ENCODE data around the gene IL11RA. TPM values are rescaled to one million over a fixed set of nuclear protein-coding genes. Genes with fewer than 3 reads are reported as not detected.

IL11RA gene
- total RNA-seq, 1 donor from 2014 or later = 33.8 TPM

DNA sequence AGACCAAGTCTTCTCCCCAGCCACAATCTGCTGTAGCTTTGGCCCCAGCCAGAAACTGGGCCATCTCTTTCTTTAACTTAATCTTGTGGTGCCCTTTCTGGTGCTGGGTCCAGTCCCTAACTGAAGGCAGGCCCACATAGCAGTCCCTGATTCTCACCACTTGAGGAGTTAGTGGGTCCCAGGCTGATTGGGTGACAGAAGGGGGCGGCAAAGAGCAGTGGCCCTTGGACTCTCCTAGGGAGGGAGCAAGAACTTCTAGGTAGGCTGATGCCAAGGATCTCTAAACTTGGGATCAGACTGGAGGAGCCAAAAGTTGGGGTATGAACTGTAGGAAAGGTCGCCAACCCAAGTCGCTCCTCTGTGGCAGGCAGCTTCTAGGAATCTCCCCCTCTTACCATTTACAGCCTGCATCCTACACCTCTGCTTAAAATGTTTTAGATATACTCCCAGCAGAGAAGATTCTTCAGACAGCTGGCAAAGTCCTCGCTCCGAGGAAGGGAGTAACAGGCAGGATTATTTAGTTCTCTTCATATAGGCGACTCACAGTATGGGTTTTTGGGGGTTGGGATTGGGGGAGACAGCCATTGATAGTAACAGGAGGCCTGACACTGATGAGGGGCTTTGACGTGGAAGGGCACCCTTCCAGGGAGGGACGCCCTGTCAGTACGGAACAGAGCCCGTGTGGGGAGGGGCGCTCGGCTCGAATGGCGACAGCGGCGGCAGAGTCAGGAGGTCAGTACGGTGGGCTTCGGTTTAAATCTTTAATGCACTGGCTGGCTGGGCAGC, 12.5 kb downstream of the IL11RA start:
- peak overlapping the region; percentile 77 for H3K27ac Mint-ChIP-seq
- peak; percentile 70 for DNase-seq (ENCODE audit: low spot score)
- peaks cover 32% of the 10 kb centered on the region for H3K36me3 Mint-ChIP-seq (ENCODE audit: low read depth)
- intact Hi-C loops (cut with micrococcal nuclease) = loop anchor here (1.0 to 2.0 kb wide), 3 partner anchors 18 to 38 kb away; partner anchors contain the start of gene GALT
- H3K4me3 Mint-ChIP-seq (ENCODE audit: low read depth) = peak overlapping the region; percentile 85
- H3K4me1 Mint-ChIP-seq (ENCODE audit: low read depth) = peaks cover 34% of the 10 kb centered on the region
- peaks cover 5% of the 10 kb centered on the region for H3K9me3 Mint-ChIP-seq
- no peaks in the 10 kb centered on the region for H3K27me3 Mint-ChIP-seq (ENCODE audit: low read depth)

- Mint-ChIP-seq H3K27ac (peak overlapping the region; percentile 77), H3K36me3 (ENCODE audit: low read depth) (peaks cover 37% of the 10 kb centered on the region), H3K4me3 (ENCODE audit: low read depth) (peak overlapping the region; percentile 85), H3K27me3 (ENCODE audit: low read depth) (no peaks in the 10 kb centered on the region), H3K4me1 (ENCODE audit: low read depth) (peaks cover 34% of the 10 kb centered on the region), H3K9me3 (peaks cover 9% of the 10 kb centered on the region)
- intact Hi-C loops (cut with micrococcal nuclease) = loop anchor here (2.0 kb wide), 2 partner anchors 18 to 26 kb away; partner anchors contain the start of gene GALT
- DNase-seq (ENCODE audit: low spot score) = no peak
These were observed 13.0 kb downstream of the IL11RA start for GRCh38 chr9:34665067-34665380.

DNA sequence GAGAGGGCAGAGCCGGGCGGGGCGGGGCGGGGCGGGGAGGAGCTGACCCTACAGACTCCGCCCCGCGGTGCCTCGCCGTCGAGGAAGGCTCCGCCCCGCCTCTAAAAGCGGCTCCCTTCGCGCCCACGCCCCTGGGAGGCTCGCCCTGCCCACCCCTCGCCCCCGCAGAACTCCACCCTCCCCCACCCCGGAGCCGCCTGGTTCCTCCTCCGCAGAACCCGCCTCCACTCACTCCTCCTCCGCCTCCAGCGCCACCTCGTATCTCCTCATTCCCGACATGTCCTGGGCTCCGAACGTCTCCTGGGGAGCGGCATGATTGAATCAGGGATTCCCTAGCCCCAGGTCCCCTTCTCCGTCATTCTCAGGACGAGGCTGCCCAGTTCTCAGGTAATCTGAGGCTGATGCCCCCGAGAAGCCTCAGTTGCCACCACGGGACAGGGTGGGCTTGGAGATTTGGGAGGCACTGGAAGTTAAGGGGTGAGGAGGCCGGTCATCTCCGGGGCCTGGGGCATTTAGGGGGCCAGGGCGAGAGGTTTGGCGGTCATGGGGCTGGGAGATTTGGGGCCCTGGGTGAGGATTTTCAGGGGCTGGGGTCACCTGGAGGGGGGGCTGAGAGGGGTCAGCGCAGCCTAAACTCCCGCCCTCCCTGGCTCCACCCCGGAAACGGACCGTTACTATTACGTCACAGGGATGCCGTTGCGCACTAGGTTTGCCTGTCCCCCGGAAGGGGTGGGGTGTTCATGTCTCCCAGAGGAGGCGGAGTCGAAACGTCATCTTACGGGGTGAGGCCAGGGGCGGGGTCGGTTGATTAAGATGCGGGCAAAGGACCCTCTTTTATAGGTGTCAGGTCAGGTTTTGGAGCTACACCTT, 13.6 kb downstream of the IL11RA start:
- H3K27ac Mint-ChIP-seq = peak overlapping the region; percentile 82
- peaks cover 9% of the 10 kb centered on the region for H3K9me3 Mint-ChIP-seq
- H3K36me3 Mint-ChIP-seq (ENCODE audit: low read depth) = peaks cover 34% of the 10 kb centered on the region
- H3K4me3 Mint-ChIP-seq (ENCODE audit: low read depth) = peak overlapping the region; percentile 85
- intact Hi-C loops (cut with micrococcal nuclease) = loop anchor here (2.0 kb wide), 2 partner anchors 19 to 27 kb away; partner anchors contain the start of gene GALT
- H3K4me1 Mint-ChIP-seq (ENCODE audit: low read depth) = peaks cover 34% of the 10 kb centered on the region
- no peaks in the 10 kb centered on the region for H3K27me3 Mint-ChIP-seq (ENCODE audit: low read depth)
- DNase-seq (ENCODE audit: low spot score) = peak; percentile 83

GRCh38 chr9:34669809-34670562, 18.0 kb downstream of the IL11RA start:
- no peaks in the 10 kb centered on the region for H3K27me3 Mint-ChIP-seq (ENCODE audit: low read depth)
- H3K4me1 Mint-ChIP-seq (ENCODE audit: low read depth) = peaks cover 4% of the 10 kb centered on the region

DNA sequence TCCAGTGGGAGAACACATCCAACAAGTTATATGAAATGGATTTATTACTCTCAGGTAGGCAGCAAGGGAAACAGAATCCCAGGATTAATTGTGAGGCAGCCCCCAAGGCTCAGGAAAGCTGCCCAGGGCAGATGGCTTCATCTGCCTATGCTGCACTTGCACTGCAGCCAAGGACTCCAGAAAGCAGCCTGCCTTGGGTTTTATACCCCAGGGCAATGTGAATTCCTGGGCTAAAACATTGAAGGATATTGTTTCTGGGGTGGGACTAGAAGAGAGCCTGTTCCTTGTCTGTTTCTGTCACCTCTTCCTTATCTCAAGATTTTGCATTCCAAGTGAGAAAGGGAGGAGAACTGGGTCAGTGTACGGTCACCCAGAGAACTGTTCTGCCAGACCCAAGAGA, 19.3 kb downstream of the IL11RA start:
- Mint-ChIP-seq H3K27ac (no peak overlapping the region), H3K9me3 (peaks cover 9% of the 10 kb centered on the region), H3K4me1 (ENCODE audit: low read depth) (no peaks in the 10 kb centered on the region)

More at GRCh38 chr9:34669809-34670562, 18.0 kb downstream of the IL11RA start:
- Mint-ChIP-seq H3K27ac (no peak overlapping the region), H3K9me3 (peaks cover 9% of the 10 kb centered on the region), H3K36me3 (ENCODE audit: low read depth) (peaks cover 19% of the 10 kb centered on the region), H3K4me3 (ENCODE audit: low read depth) (no peak overlapping the region)
- intact Hi-C loops (cut with micrococcal nuclease) = no loop called here
- no peak for DNase-seq (ENCODE audit: low spot score)

DNA sequence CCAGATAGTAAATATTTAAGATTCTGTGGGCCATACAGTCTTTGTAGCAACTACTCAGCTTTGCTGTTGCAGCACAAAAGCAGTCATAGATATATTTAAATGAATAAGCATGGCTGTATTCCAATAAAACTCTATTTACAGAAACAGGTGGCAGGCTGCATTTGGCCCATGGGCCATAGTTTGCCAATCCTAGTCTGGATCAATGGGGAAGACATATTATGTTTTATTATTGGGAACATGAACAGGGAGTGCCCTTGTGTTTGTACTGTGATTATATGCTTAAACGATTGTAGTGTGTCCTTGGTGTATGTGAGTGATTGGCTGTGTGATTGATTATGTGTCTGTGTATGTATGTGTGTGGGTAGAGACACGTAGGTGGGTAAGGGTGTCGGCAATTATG, 22.5 kb downstream of the IL11RA start:
- H3K4me3 Mint-ChIP-seq (ENCODE audit: low read depth) = no peak overlapping the region
- H3K9me3 Mint-ChIP-seq = peaks cover 5% of the 10 kb centered on the region
- H3K4me1 Mint-ChIP-seq (ENCODE audit: low read depth) = no peaks in the 10 kb centered on the region
- intact Hi-C loops (cut with micrococcal nuclease) = no loop called here
- no peak for DNase-seq (ENCODE audit: low spot score)
- no peaks in the 10 kb centered on the region for H3K27me3 Mint-ChIP-seq (ENCODE audit: low read depth)
- no peak overlapping the region for H3K27ac Mint-ChIP-seq
- peaks cover 5% of the 10 kb centered on the region for H3K36me3 Mint-ChIP-seq (ENCODE audit: low read depth)

More for the DNA sequence above, 19.3 kb downstream of the IL11RA start:
- Mint-ChIP-seq H3K4me3 (ENCODE audit: low read depth) (no peak overlapping the region), H3K36me3 (ENCODE audit: low read depth) (peaks cover 19% of the 10 kb centered on the region), H3K27me3 (ENCODE audit: low read depth) (no peaks in the 10 kb centered on the region)
- intact Hi-C loops (cut with micrococcal nuclease) = no loop called here
- no peak for DNase-seq (ENCODE audit: low spot score)

DNA sequence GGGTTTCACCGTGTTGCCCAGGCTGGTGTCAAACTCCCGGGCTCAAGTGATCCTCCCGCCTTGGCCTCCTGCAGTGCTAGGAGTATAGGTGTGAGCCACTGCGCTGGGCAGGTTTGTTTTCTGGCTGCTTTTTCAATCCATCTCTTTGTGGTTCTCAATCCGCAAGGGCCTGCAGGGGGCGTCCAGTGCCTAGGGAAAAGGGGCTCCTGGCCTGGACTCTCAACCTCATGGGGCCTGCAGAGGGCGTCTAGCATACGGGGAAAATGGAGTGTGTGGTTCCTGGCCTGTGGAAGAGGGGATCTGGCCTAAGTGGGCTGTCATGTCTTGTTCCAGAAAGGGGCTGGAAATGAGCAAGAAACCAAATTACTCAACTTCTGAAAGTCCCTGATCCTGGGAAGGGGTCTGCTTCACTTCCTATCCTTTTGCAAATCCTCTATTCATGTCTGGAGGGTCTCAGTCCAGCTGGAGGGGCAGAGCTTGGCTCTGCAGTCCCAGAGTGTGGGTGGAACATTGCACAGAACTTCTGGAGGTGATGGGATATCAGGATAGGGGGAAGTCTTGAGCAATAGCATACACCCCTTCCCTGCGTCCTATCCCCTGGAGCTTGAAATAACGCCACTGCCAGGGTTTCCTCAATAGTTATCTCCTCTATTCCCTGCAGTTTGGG, 23.2 kb downstream of the IL11RA start:
- no peaks in the 10 kb centered on the region for H3K36me3 Mint-ChIP-seq (ENCODE audit: low read depth)
- H3K4me1 Mint-ChIP-seq (ENCODE audit: low read depth) = no peaks in the 10 kb centered on the region
- intact Hi-C loops (cut with micrococcal nuclease) = no loop called here
- no peak overlapping the region for H3K27ac Mint-ChIP-seq
- no peaks in the 10 kb centered on the region for H3K9me3 Mint-ChIP-seq
- no peaks in the 10 kb centered on the region for H3K27me3 Mint-ChIP-seq (ENCODE audit: low read depth)
- no peak overlapping the region for H3K4me3 Mint-ChIP-seq (ENCODE audit: low read depth)
- DNase-seq (ENCODE audit: low spot score) = peak; percentile 31

- H3K36me3 Mint-ChIP-seq (ENCODE audit: low read depth) = no peaks in the 10 kb centered on the region
- intact Hi-C loops (cut with micrococcal nuclease) = no loop called here
- H3K27me3 Mint-ChIP-seq (ENCODE audit: low read depth) = no peaks in the 10 kb centered on the region
- no peak for DNase-seq (ENCODE audit: low spot score)
- no peaks in the 10 kb centered on the region for H3K4me1 Mint-ChIP-seq (ENCODE audit: low read depth)
- no peak overlapping the region for H3K4me3 Mint-ChIP-seq (ENCODE audit: low read depth)
- H3K9me3 Mint-ChIP-seq = no peaks in the 10 kb centered on the region
- no peak overlapping the region for H3K27ac Mint-ChIP-seq
These were observed 23.9 kb downstream of the IL11RA start for GRCh38 chr9:34675869-34676268.

- DNase-seq (ENCODE audit: low spot score) = no peak
- intact Hi-C loops (cut with micrococcal nuclease) = no loop called here
- Mint-ChIP-seq H3K4me1 (ENCODE audit: low read depth) (peaks cover 2% of the 10 kb centered on the region), H3K4me3 (ENCODE audit: low read depth) (no peak overlapping the region), H3K27me3 (ENCODE audit: low read depth) (no peaks in the 10 kb centered on the region), H3K27ac (no peak overlapping the region), H3K36me3 (ENCODE audit: low read depth) (peaks cover 4% of the 10 kb centered on the region), H3K9me3 (no peaks in the 10 kb centered on the region)
These were observed 32.2 kb downstream of the IL11RA start for GRCh38 chr9:34684145-34684544.

DNA sequence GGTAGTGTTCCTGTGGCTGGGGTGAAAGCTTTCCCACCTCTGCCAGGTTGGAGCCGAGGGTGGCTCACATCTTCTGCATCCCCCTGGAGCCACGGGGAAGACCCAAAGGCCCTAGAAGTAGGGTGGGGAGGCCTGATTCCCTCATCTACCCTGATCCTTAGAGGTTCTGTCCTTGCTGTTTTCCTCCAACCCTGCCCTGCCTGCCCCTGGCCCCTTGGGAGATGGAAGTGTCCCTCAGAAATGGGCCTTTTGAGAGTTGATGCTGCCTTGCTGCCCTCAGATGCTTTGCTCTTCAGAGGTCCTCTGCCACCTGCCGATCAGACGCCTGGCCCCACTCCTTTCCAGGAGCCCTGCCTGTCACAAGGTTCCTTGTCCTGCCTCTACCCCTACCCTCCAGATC, 32.8 kb downstream of the IL11RA start:
- H3K9me3 Mint-ChIP-seq = no peaks in the 10 kb centered on the region
- DNase-seq (ENCODE audit: low spot score) = no peak
- H3K27ac Mint-ChIP-seq = no peak overlapping the region
- H3K36me3 Mint-ChIP-seq (ENCODE audit: low read depth) = peaks cover 4% of the 10 kb centered on the region
- H3K4me1 Mint-ChIP-seq (ENCODE audit: low read depth) = peaks cover 2% of the 10 kb centered on the region
- no peak overlapping the region for H3K4me3 Mint-ChIP-seq (ENCODE audit: low read depth)
- intact Hi-C loops (cut with micrococcal nuclease) = no loop called here
- H3K27me3 Mint-ChIP-seq (ENCODE audit: low read depth) = no peaks in the 10 kb centered on the region

DNA sequence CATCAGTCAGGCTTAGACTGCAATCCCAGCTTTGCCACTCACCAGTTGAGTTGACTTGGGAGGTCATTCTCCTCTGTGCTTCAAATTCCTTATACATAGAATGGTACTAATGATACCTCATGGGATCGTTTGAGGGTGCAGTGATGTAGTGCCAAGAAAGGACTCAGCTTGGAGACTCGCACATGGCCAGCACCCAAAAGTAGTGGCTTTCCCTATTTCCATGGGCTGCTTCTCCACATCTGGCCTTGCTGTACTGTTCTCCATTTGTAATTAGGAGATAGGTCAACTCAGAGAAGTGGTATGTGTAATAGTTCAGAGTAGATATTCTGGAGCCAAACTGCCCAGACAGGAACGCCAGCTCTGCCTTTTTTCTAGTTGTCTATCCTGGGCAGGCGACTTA, 33.6 kb downstream of the IL11RA start:
- intact Hi-C loops (cut with micrococcal nuclease) = no loop called here
- no peak for DNase-seq (ENCODE audit: low spot score)
- peaks cover 4% of the 10 kb centered on the region for H3K36me3 Mint-ChIP-seq (ENCODE audit: low read depth)
- H3K27me3 Mint-ChIP-seq (ENCODE audit: low read depth) = no peaks in the 10 kb centered on the region
- H3K9me3 Mint-ChIP-seq = no peaks in the 10 kb centered on the region
- peaks cover 2% of the 10 kb centered on the region for H3K4me1 Mint-ChIP-seq (ENCODE audit: low read depth)
- no peak overlapping the region for H3K4me3 Mint-ChIP-seq (ENCODE audit: low read depth)
- no peak overlapping the region for H3K27ac Mint-ChIP-seq

GRCh38 chr9:34686231-34686630, 34.2 kb downstream of the IL11RA start:
- intact Hi-C loops (cut with micrococcal nuclease) = no loop called here
- Mint-ChIP-seq H3K9me3 (no peaks in the 10 kb centered on the region), H3K27me3 (ENCODE audit: low read depth) (no peaks in the 10 kb centered on the region), H3K4me3 (ENCODE audit: low read depth) (no peak overlapping the region), H3K36me3 (ENCODE audit: low read depth) (peaks cover 4% of the 10 kb centered on the region), H3K27ac (no peak overlapping the region), H3K4me1 (ENCODE audit: low read depth) (peaks cover 2% of the 10 kb centered on the region)
- DNase-seq (ENCODE audit: low spot score) = no peak

All from activated T-helper 2 cell treated with anti-CD3 and anti-CD28 coated beads, Interferon-gamma antibody, Interleukin-2, Interleukin-4, amounts not matched to agents 10 μg/mL and 5 μg/mL and 100 μg/mL, durations not matched to agents 14 hours and 24 hours and 36 hours (primary cell).